GM18505 (cell line): ENCODE data around the gene TMEM141.
"Not testable (repeated sequence)": the region's sequence is repeated elsewhere in the genome, so short reads cannot be mapped to it uniquely, and the experiment has no call there.

Experiments used
- ATAC-seq: cut with Tn5 transposase; IDR thresholded peaks from one replicate; pipeline ENCODE4 v1.9.1; 2021; ENCODE audit not compliant: unreplicated experiment
- POLR2A ChIP-seq: IDR thresholded peaks from 4 replicates; pipeline ENCODE4 v1.6.1; 2011; ENCODE audit warnings: borderline replicate concordance; ENCODE audit not compliant: insufficient read depth, insufficient read length; ENCODE audit errors: extremely low read depth

Gene TMEM141

GRCh38 chr9:136838314-136839228 is 47.4 kb downstream of the TMEM141 start:
- TF ChIP-seq POLR2A, result no peak
- no peak for ATAC-seq

GRCh38 chr9:136839229-136840139 is 48.3 kb downstream of the TMEM141 start:
- no peak for ATAC-seq
- TF ChIP-seq POLR2A, result no peak

GRCh38 chr9:136840140-136840876 is 49.2 kb downstream of the TMEM141 start:
- TF ChIP-seq POLR2A, result no peak

GRCh38 chr9:136840877-136841645 is 49.9 kb downstream of the TMEM141 start:
- TF ChIP-seq POLR2A, result no peak
- ATAC-seq, result no peak

More at GRCh38 chr9:136840140-136840876, 49.2 kb downstream of the TMEM141 start:
- no peak for ATAC-seq

- ATAC-seq, result not testable (repeated sequence)
Measured at GRCh38 chr9:136841646-136842379, 50.7 kb downstream of the TMEM141 start.

GRCh38 chr9:136842380-136842948 is 51.3 kb downstream of the TMEM141 start, which contains the start of gene AJM1:
TSS of gene AJM1 (plus strand) at chr9:136842478. CDS start at chr9:136844415, 1,937 bp downstream.
- ATAC-seq, result peak; percentile 45
